Common myeloid progenitor, CD34-positive (primary cell): ENCODE results near the gene TMEM106C.

Source experiments
- CTCF ChIA-PET: fragments of 350-600 bp; sonication (Branson Sonifier 250); formaldehyde crosslinking; loops from one replicate; lab custom pipeline; 2021; ENCODE audit warnings: antibody characterized with exemption; lab: Charles Lee
- POLR2A ChIA-PET: fragments of 350-600 bp; sonication (Branson Sonifier 250); formaldehyde crosslinking; loops from one replicate; lab custom pipeline; 2021; ENCODE audit warnings: antibody characterized with exemption; lab: Charles Lee
- DNase-seq, 3 donors: peaks; one replicate each; pipeline versions ENCODE4 v3.0.0 to v3.0.0-alpha.2; 2013
- H3K27ac ChIP-seq, 2 experiments: 1 replicate in 1 of 2; 2 replicates in 1 of 2; pipeline ENCODE4 v1.7.0; 2013; ENCODE audit warnings: inconsistent platforms in 2 of 2, low read length in 2 of 2, mild to moderate bottlenecking in 2 of 2, low read depth in 1 of 2, moderate library complexity in 1 of 2; ENCODE audit not compliant: severe bottlenecking in 2 of 2, insufficient read depth in 1 of 2, poor library complexity in 1 of 2
- H3K27me3 ChIP-seq, 5 experiments: replicated peaks in 2 of 5; 1 replicate in 3 of 5; 2 replicates in 2 of 5; pipeline versions ENCODE4 v1.6.1 to v1.7.0; 2013; ENCODE audit warnings: low read length in 4 of 5, mild to moderate bottlenecking in 2 of 5, moderate library complexity in 2 of 5, inconsistent platforms in 1 of 5; ENCODE audit not compliant: insufficient read depth in 5 of 5, control insufficient read depth in 4 of 5
- H3K36me3 ChIP-seq, 4 experiments: 1 replicate in 2 of 4; 2 replicates in 2 of 4; pipeline versions ENCODE4 v1.6.1 to v1.7.0; 2013; ENCODE audit warnings: low read length in 3 of 4, control low read depth in 1 of 4, mild to moderate bottlenecking in 1 of 4; ENCODE audit not compliant: control insufficient read depth in 4 of 4, insufficient read depth in 4 of 4
- H3K4me1 ChIP-seq, 4 experiments: 1 replicate in 3 of 4; 2 replicates in 1 of 4; pipeline versions ENCODE4 v1.6.1 to v1.7.1; 2013; ENCODE audit warnings: low read length in 3 of 4, mild to moderate bottlenecking in 3 of 4, control low read depth in 1 of 4, inconsistent platforms in 1 of 4, moderate library complexity in 1 of 4; ENCODE audit not compliant: control insufficient read depth in 4 of 4, insufficient read depth in 4 of 4; ENCODE audit errors: control extremely low read depth in 1 of 4
- H3K4me3 ChIP-seq, 7 experiments: 1 replicate in 4 of 7; 2 replicates in 3 of 7; pipeline versions ENCODE4 v1.5.1 to v1.7.0; 2013; ENCODE audit warnings: mild to moderate bottlenecking in 7 of 7, low read length in 6 of 7, moderate library complexity in 6 of 7, inconsistent platforms in 2 of 7, low read depth in 2 of 7, control low read depth in 1 of 7; ENCODE audit not compliant: insufficient read depth in 4 of 7, control insufficient read depth in 1 of 7; ENCODE audit errors: extremely low read depth in 1 of 7
- H3K9me3 ChIP-seq, 5 experiments: 1 replicate in 4 of 5; 2 replicates in 1 of 5; pipeline versions ENCODE4 v1.6.1 to v1.7.1; 2013; ENCODE audit warnings: low read length in 4 of 5, mild to moderate bottlenecking in 2 of 5, inconsistent platforms in 1 of 5, low read depth in 1 of 5, moderate library complexity in 1 of 5; ENCODE audit not compliant: control insufficient read depth in 4 of 5, insufficient read depth in 2 of 5; ENCODE audit errors: control extremely low read depth in 1 of 5
- WGBS: methylation state at CpG from one replicate; pipeline ENCODE4 v1.1.5; 2013; ENCODE audit not compliant: insufficient coverage; 5-methylcytosine and 5-hydroxymethylcytosine counted together

The TMEM106C gene

DNA sequence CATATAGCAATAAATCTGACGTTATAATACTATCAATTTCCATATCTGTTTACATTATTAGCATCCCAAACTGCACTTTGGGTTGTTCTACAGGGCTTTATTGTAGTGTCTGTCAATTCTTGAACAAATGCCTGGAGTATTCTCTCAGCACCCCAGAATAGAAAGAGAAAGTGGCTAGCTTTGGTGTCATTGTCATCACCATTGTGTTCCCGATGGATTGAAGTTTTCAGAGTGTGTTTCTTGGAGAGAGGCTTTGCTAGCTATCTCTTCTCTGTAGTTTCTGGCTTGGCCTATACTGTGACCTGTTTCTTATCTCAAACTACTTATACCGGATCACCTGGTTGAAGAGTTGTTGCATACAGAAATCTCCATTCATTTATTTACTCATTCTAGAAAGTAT lies 6.4 kb downstream of the TMEM106C start:
- H3K27ac ChIP-seq, result no peak overlapping the region
- ChIA-PET POLR2A (no interaction called here), CTCF (interaction anchor here (1.6 to 1.8 kb wide), 2 partner anchors 12 to 20 kb away, joined by 5 to 6 read pairs; no protein-coding TSS in a partner anchor)
- H3K9me3 ChIP-seq, result no peaks in the 10 kb centered on the region
- peaks cover 5 to 29% (median 18%) of the 10 kb centered on the region in 4 experiments for H3K36me3 ChIP-seq
- DNase-seq, result no peak
- H3K4me1 ChIP-seq, result no peaks in the 10 kb centered on the region
- no peak overlapping the region for H3K4me3 ChIP-seq
- no CpG with 5 or more reads among the region's 3 CpGs for WGBS
- H3K27me3 ChIP-seq, result no peaks in the 10 kb centered on the region

- Histone ChIP-seq H3K4me1 (no peaks in the 10 kb centered on the region), H3K9me3 (no peaks in the 10 kb centered on the region), H3K4me3 (no peak overlapping the region), H3K27ac (no peak overlapping the region), H3K36me3 (peaks cover 5 to 28% (median 15%) of the 10 kb centered on the region in 4 experiments), H3K27me3 (no peaks in the 10 kb centered on the region)
- POLR2A ChIA-PET, result no interaction called here
- no peak for DNase-seq
- CTCF ChIA-PET, result interaction anchor here (1.1 kb wide), 1 partner anchor 35 kb away, joined by 3 read pairs; no protein-coding TSS in a partner anchor
- 90% methylated on average over 6 of the region's 7 CpGs for WGBS
Measured at GRCh38 chr12:47970843-47971242, 7.4 kb downstream of the TMEM106C start.

GRCh38 chr12:47972895-47973294 lies 9.5 kb downstream of the TMEM106C start:
- CTCF ChIA-PET, result interaction anchor here (1.5 kb wide), 1 partner anchor 10 kb away, joined by 3 read pairs; the partner anchor contains the start of gene TMEM106C
- WGBS, result 94% methylated on average over 4 of the region's 6 CpGs

GRCh38 chr12:47973870-47974269 lies 10.5 kb downstream of the TMEM106C start:
- POLR2A ChIA-PET, result no interaction called here
- CTCF ChIA-PET, result interaction anchor here (1.8 kb wide), 1 partner anchor 12 kb away, joined by 4 read pairs; no protein-coding TSS in a partner anchor
- 97% methylated on average over 9 of the region's 9 CpGs for WGBS

More at GRCh38 chr12:47972895-47973294, 9.5 kb downstream of the TMEM106C start:
- peaks cover 3 to 9% (median 5%) of the 10 kb centered on the region in 4 experiments for H3K36me3 ChIP-seq
- DNase-seq, result no peak
- H3K9me3 ChIP-seq, result no peaks in the 10 kb centered on the region
- H3K4me1 ChIP-seq, result no peaks in the 10 kb centered on the region
- H3K27me3 ChIP-seq, result no peaks in the 10 kb centered on the region
- H3K27ac ChIP-seq, result no peak overlapping the region
- no peak overlapping the region for H3K4me3 ChIP-seq
- POLR2A ChIA-PET, result no interaction called here

GRCh38 chr12:47975036-47975620 lies 11.7 kb downstream of the TMEM106C start:
- POLR2A ChIA-PET, result no interaction called here
- 98% methylated on average over 16 of the region's 16 CpGs for WGBS

More at GRCh38 chr12:47973870-47974269, 10.5 kb downstream of the TMEM106C start:
- no peak for DNase-seq
- Histone ChIP-seq H3K36me3 (peaks cover 0 to 2% (median under 1%) of the 10 kb centered on the region in 4 experiments), H3K9me3 (no peaks in the 10 kb centered on the region), H3K27me3 (no peaks in the 10 kb centered on the region), H3K4me3 (no peak overlapping the region), H3K4me1 (no peaks in the 10 kb centered on the region), H3K27ac (no peak overlapping the region)

GRCh38 chr12:47975816-47976215 lies 12.4 kb downstream of the TMEM106C start:
- H3K27ac ChIP-seq, result no peak overlapping the region
- no peaks in the 10 kb centered on the region for H3K4me1 ChIP-seq
- no peak for DNase-seq
- H3K9me3 ChIP-seq, result no peaks in the 10 kb centered on the region
- H3K36me3 ChIP-seq, result no peaks in the 10 kb centered on the region
- WGBS, result 97% methylated on average over 8 of the region's 11 CpGs
- H3K27me3 ChIP-seq, result no peaks in the 10 kb centered on the region
- no peak overlapping the region for H3K4me3 ChIP-seq
- POLR2A ChIA-PET, result no interaction called here
- CTCF ChIA-PET, result interaction anchor here (0.9 to 1.0 kb wide), 2 partner anchors 12 to 36 kb away, joined by 3 to 5 read pairs; no protein-coding TSS in a partner anchor

More at GRCh38 chr12:47975036-47975620, 11.7 kb downstream of the TMEM106C start:
- CTCF ChIA-PET, result interaction anchor here (0.9 to 1.8 kb wide), 2 partner anchors 14 to 35 kb away, joined by 4 to 5 read pairs; no protein-coding TSS in a partner anchor
- no peak for DNase-seq
- Histone ChIP-seq H3K36me3 (no peaks in the 10 kb centered on the region), H3K4me3 (no peak overlapping the region), H3K27me3 (no peaks in the 10 kb centered on the region), H3K27ac (no peak overlapping the region), H3K9me3 (no peaks in the 10 kb centered on the region), H3K4me1 (no peaks in the 10 kb centered on the region)
